Hepatocyte (in vitro differentiated cells): ENCODE results near the gene RGL3. TPM values are rescaled to one million over a fixed set of nuclear protein-coding genes. Genes with fewer than 3 reads are reported as not detected.
"Not testable (repeated sequence)": the region's sequence is repeated elsewhere in the genome, so short reads cannot be mapped to it uniquely, and the experiment has no call there.

Experiments
- DNase-seq: peaks from one replicate; pipeline ENCODE4 v3.0.0-alpha.2; 2016; ENCODE audit warnings: low spot score
- H2AFZ ChIP-seq: fragments of 200-600 bp; sonication (generic); 2 replicates; pipeline ENCODE4 v1.6.0; 2016; ENCODE audit warnings: antibody characterized with exemption, mild to moderate bottlenecking
- H3K27ac ChIP-seq: fragments of 200-600 bp; sonication (generic); 2 replicates; pipeline ENCODE4 v1.5.1; 2016; ENCODE audit warnings: mild to moderate bottlenecking
- H3K27me3 ChIP-seq: fragments of 200-600 bp; sonication (generic); 2 replicates; pipeline ENCODE4 v1.6.1; 2016
- H3K36me3 ChIP-seq: fragments of 200-600 bp; sonication (generic); replicated peaks from 2 replicates; pipeline ENCODE4 v1.5.1; 2016; ENCODE audit warnings: low read depth; ENCODE audit not compliant: insufficient read depth
- H3K4me1 ChIP-seq: fragments of 200-600 bp; sonication (generic); 2 replicates; pipeline ENCODE4 v1.5.1; 2016; ENCODE audit warnings: mild to moderate bottlenecking, moderate library complexity; ENCODE audit not compliant: insufficient read depth
- H3K4me2 ChIP-seq: fragments of 200-600 bp; sonication (generic); 2 replicates; pipeline ENCODE4 v1.6.0; 2016
- H3K4me3 ChIP-seq: fragments of 200-600 bp; sonication (generic); 2 replicates; pipeline ENCODE4 v1.5.1; 2016; ENCODE audit warnings: mild to moderate bottlenecking
- H3K79me2 ChIP-seq: fragments of 200-600 bp; sonication (generic); 2 replicates; pipeline ENCODE4 v1.6.0; 2017; ENCODE audit warnings: mild to moderate bottlenecking
- H3K9me2 ChIP-seq: fragments of 200-600 bp; sonication (generic); replicated peaks from 2 replicates; pipeline ENCODE4 v1.6.0; 2017; ENCODE audit warnings: mild to moderate bottlenecking; ENCODE audit not compliant: insufficient read depth
- H3K9me3 ChIP-seq: fragments of 200-600 bp; sonication (generic); 2 replicates; pipeline ENCODE4 v1.5.1; 2016; ENCODE audit warnings: low read depth, mild to moderate bottlenecking
- H4K20me1 ChIP-seq: fragments of 200-600 bp; sonication (generic); 2 replicates; pipeline ENCODE4 v1.6.0; 2016; ENCODE audit warnings: mild to moderate bottlenecking; ENCODE audit not compliant: insufficient read depth, poor library complexity, severe bottlenecking
- EZH2 ChIP-seq: fragments of 200-600 bp; sonication (generic); IDR thresholded peaks from 2 replicates; pipeline ENCODE4 v1.6.1; 2016; ENCODE audit warnings: antibody characterized with exemption, mild to moderate bottlenecking, borderline replicate concordance
- EZH2phosphoT487 ChIP-seq: fragments of 200-600 bp; sonication (generic); IDR thresholded peaks from one replicate; pipeline ENCODE4 v1.6.1; 2018; ENCODE audit warnings: antibody characterized with exemption, mild to moderate bottlenecking, low read depth, moderate library complexity; ENCODE audit not compliant: unreplicated experiment, severe bottlenecking
- WGBS: methylation state at CpG from one replicate; pipeline ENCODE4 v1.1.6; 2016; ENCODE audit warnings: low lambda C conversion rate; ENCODE audit errors: missing lambda C conversion rate; 5-methylcytosine and 5-hydroxymethylcytosine counted together
- polyA plus RNA-seq: library from polyadenylated mRNA; unstranded; fragments of >200 nt; fragmentation: Nextera tagmentation; extraction: Ambion mirVana; gene quantifications from 2 replicates; pipeline ENCODE4 v1.2.1, GENCODE V29; 2016
- total RNA-seq: library from RNA; depleted of rRNA; stranded (reverse); fragments of >200 nt; gene quantifications from 2 replicates; pipeline ENCODE4 v1.2.3, GENCODE V29; 2014
- TF ChIP-seq, protein P1 (sequence below): fragments of 200-600 bp; sonication (generic); IDR thresholded peaks from 2 replicates; pipeline ENCODE4 v1.5.1; 2016; ENCODE audit warnings: antibody characterized with exemption, mild to moderate bottlenecking; ENCODE audit not compliant: poor library complexity

The RGL3 gene
- total and polyA plus RNA-seq, 2 experiments from 2014 or later = 20.6 to 55.6 TPM

DNA sequence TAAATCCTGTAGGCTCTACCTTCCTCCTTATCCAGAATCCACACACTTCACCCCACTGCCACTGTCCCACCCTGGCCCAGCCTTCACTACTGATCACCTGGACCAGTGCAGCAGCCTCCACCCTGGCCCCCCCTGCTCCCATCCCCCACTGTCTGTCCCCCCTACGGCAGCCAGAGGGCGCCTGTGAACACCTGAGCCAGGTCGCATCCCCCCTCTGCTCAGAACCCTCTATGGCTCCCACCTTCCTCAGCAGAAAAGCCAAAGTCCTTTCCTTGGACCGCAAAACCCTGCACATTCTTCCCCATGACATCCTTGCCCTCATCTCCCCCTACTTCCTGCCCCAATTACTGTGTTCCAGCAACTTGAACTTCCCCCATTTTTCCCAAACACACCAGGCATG lies 41.1 kb upstream of the RGL3 start:
- Histone ChIP-seq H3K9me2 (no peaks in the 10 kb centered on the region), H2AFZ (no peak overlapping the region), H3K36me3 (no peaks in the 10 kb centered on the region), H3K27me3 (no peaks in the 10 kb centered on the region), H3K79me2 (no peaks in the 10 kb centered on the region), H3K4me2 (no peak overlapping the region), H3K4me3 (no peak overlapping the region), H3K9me3 (no peaks in the 10 kb centered on the region), H3K4me1 (no peaks in the 10 kb centered on the region), H4K20me1 (no peaks in the 10 kb centered on the region), H3K27ac (no peak overlapping the region)
- TF ChIP-seq EZH2 = no peak
- TF ChIP-seq, protein P1, sequence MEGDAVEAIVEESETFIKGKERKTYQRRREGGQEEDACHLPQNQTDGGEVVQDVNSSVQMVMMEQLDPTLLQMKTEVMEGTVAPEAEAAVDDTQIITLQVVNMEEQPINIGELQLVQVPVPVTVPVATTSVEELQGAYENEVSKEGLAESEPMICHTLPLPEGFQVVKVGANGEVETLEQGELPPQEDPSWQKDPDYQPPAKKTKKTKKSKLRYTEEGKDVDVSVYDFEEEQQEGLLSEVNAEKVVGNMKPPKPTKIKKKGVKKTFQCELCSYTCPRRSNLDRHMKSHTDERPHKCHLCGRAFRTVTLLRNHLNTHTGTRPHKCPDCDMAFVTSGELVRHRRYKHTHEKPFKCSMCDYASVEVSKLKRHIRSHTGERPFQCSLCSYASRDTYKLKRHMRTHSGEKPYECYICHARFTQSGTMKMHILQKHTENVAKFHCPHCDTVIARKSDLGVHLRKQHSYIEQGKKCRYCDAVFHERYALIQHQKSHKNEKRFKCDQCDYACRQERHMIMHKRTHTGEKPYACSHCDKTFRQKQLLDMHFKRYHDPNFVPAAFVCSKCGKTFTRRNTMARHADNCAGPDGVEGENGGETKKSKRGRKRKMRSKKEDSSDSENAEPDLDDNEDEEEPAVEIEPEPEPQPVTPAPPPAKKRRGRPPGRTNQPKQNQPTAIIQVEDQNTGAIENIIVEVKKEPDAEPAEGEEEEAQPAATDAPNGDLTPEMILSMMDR = peak; percentile 21
- DNase-seq = no peak
- 70% methylated on average over 4 of the region's 4 CpGs for WGBS

DNA sequence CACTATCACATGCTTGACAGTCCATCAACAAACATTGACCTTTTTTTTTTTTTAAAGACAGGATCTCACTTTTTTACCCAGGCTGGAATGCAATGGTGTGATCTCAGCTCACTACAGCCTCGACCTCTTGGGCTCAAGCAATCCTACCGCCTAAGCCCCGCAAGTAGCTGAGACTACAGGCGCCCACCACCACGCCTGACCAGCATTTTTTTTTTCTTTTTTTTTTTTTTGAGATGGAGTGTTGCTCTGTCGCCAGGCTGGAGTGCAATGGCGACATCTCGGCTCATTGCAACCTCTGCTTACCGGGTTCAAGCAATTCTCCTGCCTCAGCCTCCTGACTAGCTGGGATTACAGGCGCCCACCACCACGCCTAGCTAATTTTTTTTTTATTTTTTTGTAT lies 39.8 kb upstream of the RGL3 start:
- not testable (repeated sequence) for H3K9me3 ChIP-seq, H2AFZ ChIP-seq, H3K36me3 ChIP-seq, DNase-seq, H3K79me2 ChIP-seq, H3K4me3 ChIP-seq, H4K20me1 ChIP-seq, H3K27me3 ChIP-seq, H3K9me2 ChIP-seq, H3K27ac ChIP-seq, H3K4me2 ChIP-seq, H3K4me1 ChIP-seq
- 84% methylated on average over 11 of the region's 11 CpGs for WGBS

DNA sequence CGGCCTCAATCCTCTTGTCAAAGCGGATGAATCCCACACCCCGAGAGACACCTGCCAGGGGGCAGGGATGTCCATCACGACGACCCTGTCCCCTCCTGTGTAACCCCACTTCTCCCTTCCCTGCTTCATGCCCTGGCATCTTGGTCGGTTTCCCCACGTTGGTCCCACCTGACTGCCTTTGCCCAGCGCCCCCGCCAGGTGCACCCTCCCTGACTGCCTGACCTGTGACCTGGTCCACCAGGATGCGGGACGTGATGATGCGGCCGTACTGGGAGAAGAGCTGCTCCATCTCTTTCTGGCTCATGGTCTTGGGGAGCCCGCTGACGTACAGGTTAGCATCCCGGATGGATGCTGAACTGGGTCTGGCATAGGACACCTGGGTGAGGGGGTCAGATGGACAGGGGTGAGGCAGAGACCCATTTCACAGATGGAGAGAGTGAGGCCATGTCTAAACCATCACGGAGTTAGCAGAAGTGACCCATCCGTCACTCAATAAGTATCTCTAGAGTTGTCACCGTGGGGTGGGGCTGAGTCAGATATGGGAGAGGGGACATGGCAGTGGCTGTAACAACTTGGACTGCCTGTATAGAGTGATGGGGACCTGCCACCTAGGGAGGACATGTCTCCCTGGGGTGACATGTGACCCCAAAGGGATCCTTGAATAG lies 39.3 kb upstream of the RGL3 start:
- 95% methylated on average over 19 of the region's 19 CpGs for WGBS
- Histone ChIP-seq H3K9me3 (no peaks in the 10 kb centered on the region), H3K27me3 (no peaks in the 10 kb centered on the region), H3K36me3 (no peaks in the 10 kb centered on the region), H3K4me2 (no peak overlapping the region), H4K20me1 (no peaks in the 10 kb centered on the region), H2AFZ (no peak overlapping the region), H3K4me1 (no peaks in the 10 kb centered on the region), H3K4me3 (no peak overlapping the region), H3K27ac (no peak overlapping the region), H3K9me2 (no peaks in the 10 kb centered on the region), H3K79me2 (no peaks in the 10 kb centered on the region)
- TF ChIP-seq, protein P1 = no peak
- no peak for TF ChIP-seq EZH2phosphoT487
- TF ChIP-seq EZH2 = no peak
- no peak for DNase-seq

DNA sequence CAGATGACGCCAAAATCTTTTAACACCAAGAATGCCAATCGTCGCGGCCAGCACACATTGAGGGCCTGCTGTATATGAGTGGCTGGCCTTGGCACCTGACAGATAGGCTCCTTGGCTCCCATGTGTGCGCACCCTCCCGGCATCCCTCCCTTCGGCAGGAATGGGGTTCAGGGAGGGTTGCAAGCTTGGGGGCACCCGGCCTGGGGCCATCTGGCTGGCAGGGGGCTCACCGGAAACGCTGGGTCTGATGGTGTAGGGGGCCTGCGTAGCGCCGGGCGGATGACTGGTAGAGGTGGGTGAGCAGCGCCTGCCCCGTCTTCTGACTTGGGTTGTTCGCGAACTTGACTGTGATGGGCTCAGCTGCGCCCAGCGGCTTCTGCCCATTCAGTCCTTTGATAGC lies 38.7 kb upstream of the RGL3 start:
- H3K79me2 ChIP-seq = no peaks in the 10 kb centered on the region
- no peak overlapping the region for H2AFZ ChIP-seq
- no peaks in the 10 kb centered on the region for H3K9me2 ChIP-seq
- no peak overlapping the region for H3K4me3 ChIP-seq
- H3K9me3 ChIP-seq = no peaks in the 10 kb centered on the region
- TF ChIP-seq, protein P1 = no peak
- TF ChIP-seq EZH2 (no peak), EZH2phosphoT487 (no peak)
- no peak for DNase-seq
- H4K20me1 ChIP-seq = no peaks in the 10 kb centered on the region
- H3K4me2 ChIP-seq = no peak overlapping the region
- no peaks in the 10 kb centered on the region for H3K27me3 ChIP-seq
- no peaks in the 10 kb centered on the region for H3K4me1 ChIP-seq
- WGBS = 94% methylated on average over 20 of the region's 20 CpGs
- H3K27ac ChIP-seq = no peak overlapping the region
- H3K36me3 ChIP-seq = no peaks in the 10 kb centered on the region
